SK-N-MC (cell line): ENCODE measurements around the gene IBSP.

Source experiments
- EZH2 ChIP-seq: fragments of 200-600 bp; sonication (generic); IDR thresholded peaks from one replicate; pipeline ENCODE4 v1.6.1; 2017; ENCODE audit warnings: antibody characterized with exemption
- FOXP2 ChIP-seq: optimal IDR thresholded peaks from 2 replicates; pipeline ENCODE3; 2011; ENCODE audit warnings: mild to moderate bottlenecking, moderate library complexity; ENCODE audit not compliant: insufficient read depth; ENCODE audit errors: extremely low read length, control extremely low read depth
- POLR2AphosphoS5 ChIP-seq: IDR thresholded peaks from 2 replicates; pipeline ENCODE4 v1.6.1; 2012; ENCODE audit warnings: mild to moderate bottlenecking, low read depth, low read length, borderline replicate concordance

GRCh38 chr4:87824352-87824751 is 25.0 kb downstream of the IBSP start:
- TF ChIP-seq POLR2AphosphoS5 (no peak), FOXP2 (no peak), EZH2 (no peak)
